ENCODE data around the gene RGS7BP.

The RGS7BP gene

DNA sequence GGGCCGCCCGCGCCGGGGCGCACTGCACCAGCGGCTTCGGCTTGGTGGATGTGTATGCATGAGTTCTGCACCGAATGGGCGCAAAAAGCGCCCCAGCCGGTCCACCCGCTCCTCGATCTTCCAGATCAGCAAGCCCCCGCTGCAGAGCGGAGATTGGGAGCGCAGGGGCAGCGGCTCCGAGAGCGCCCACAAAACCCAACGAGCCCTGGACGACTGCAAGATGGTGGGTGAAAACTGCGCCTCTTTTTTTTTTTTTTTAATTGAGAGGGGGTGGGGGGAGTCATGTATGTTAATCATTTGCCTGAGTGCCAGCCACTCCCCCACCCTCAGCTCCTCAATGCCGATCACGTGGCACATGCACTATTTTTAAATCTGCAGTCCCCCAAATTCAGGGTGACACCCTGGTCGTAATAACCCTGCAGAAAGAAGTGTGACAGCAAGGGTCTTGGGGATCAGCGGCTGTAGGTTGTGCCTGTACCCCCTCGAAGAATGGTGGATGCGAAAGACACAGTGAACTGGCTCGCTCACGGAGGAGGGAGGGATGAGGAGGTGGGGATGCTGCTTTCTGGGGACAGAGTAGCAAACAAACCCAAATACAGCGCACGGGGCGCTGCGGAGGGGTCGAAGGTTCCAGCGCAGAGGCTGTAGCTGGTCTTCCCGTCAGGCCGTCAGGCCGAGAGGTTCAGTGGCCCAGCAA, 900 bp downstream of the RGS7BP start:
- no peak overlapping the region for H3K4me3 ChIP-seq (replicated peaks; ENCODE audit: insufficient read depth, low read length)
- H3K27ac ChIP-seq (replicated peaks): no peak overlapping the region
- no peak for TF ChIP-seq GABPA (IDR thresholded peaks at IDR 0.05; ENCODE audit: low read depth)
- no peak for TF ChIP-seq SPI1 (IDR thresholded peaks at IDR 0.05; ENCODE audit: borderline replicate concordance, low read depth)
- no peak for DNase-seq (ENCODE audit: low read depth in 1 of 2, low spot score in 1 of 2)
- H3K27me3 ChIP-seq (ENCODE audit: insufficient read depth, poor library complexity, severe bottlenecking): no peaks in the 10 kb centered on the region

DNA sequence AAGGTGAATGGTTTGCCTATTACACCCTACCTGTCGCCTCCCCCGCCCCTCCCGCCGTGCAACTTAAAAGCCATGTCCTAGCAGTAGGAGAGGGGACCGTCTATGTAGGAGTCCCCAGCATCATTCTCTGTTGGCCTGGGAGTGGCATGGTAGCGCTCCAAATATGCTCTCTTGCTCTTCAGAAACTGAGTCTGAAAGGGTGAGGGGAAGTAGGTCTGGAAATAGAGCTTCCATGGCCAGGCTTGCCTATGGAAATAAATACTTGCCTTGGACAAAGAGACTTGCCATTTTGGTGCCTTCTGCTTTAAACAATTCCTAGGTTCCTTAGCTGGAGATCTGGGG, 1.4 kb downstream of the RGS7BP start:
- Histone ChIP-seq H3K27ac (replicated peaks) (no peak overlapping the region), H3K27me3 (ENCODE audit: insufficient read depth, poor library complexity, severe bottlenecking) (no peaks in the 10 kb centered on the region), H3K4me3 (replicated peaks; ENCODE audit: insufficient read depth, low read length) (no peak overlapping the region)
- TF ChIP-seq GABPA (IDR thresholded peaks at IDR 0.05; ENCODE audit: low read depth): no peak
- TF ChIP-seq POLR2AphosphoS5 (IDR thresholded peaks at IDR 0.05; ENCODE audit: low read depth): no peak
- TF ChIP-seq CTCF (IDR thresholded peaks at IDR 0.05; ENCODE audit: insufficient read depth, low read length): no peak
- TF ChIP-seq, protein P1, sequence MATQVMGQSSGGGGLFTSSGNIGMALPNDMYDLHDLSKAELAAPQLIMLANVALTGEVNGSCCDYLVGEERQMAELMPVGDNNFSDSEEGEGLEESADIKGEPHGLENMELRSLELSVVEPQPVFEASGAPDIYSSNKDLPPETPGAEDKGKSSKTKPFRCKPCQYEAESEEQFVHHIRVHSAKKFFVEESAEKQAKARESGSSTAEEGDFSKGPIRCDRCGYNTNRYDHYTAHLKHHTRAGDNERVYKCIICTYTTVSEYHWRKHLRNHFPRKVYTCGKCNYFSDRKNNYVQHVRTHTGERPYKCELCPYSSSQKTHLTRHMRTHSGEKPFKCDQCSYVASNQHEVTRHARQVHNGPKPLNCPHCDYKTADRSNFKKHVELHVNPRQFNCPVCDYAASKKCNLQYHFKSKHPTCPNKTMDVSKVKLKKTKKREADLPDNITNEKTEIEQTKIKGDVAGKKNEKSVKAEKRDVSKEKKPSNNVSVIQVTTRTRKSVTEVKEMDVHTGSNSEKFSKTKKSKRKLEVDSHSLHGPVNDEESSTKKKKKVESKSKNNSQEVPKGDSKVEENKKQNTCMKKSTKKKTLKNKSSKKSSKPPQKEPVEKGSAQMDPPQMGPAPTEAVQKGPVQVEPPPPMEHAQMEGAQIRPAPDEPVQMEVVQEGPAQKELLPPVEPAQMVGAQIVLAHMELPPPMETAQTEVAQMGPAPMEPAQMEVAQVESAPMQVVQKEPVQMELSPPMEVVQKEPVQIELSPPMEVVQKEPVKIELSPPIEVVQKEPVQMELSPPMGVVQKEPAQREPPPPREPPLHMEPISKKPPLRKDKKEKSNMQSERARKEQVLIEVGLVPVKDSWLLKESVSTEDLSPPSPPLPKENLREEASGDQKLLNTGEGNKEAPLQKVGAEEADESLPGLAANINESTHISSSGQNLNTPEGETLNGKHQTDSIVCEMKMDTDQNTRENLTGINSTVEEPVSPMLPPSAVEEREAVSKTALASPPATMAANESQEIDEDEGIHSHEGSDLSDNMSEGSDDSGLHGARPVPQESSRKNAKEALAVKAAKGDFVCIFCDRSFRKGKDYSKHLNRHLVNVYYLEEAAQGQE (IDR thresholded peaks at IDR 0.05; ENCODE audit: insufficient replicate concordance, low read depth): no peak
- TF ChIP-seq SPI1 (IDR thresholded peaks at IDR 0.05; ENCODE audit: borderline replicate concordance, low read depth): no peak
- DNase-seq (ENCODE audit: low read depth in 1 of 2, low spot score in 1 of 2): no peak

DNA sequence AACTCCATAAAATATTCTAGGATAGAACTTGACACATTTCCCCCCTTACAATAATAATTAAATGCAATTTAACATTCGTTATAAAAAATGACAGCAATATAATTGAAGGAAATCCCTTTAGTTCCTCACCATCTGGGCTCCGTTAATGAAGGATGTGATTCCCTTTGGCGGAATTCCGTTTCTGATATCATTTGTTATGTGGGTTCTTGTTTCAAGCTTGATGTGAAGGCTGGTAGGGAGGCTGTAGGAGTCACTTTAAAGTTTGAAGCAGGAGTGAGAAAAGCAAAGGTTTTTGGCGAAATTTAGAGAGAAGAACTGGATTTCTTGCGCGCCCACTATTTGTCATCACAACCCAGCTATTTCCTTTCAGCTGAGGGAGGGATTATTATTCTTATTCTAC, 4.0 kb downstream of the RGS7BP start:
- TF ChIP-seq CTCF (IDR thresholded peaks at IDR 0.05; ENCODE audit: insufficient read depth, low read length): no peak
- no peak for TF ChIP-seq GABPA (IDR thresholded peaks at IDR 0.05; ENCODE audit: low read depth)
- TF ChIP-seq POLR2AphosphoS5 (IDR thresholded peaks at IDR 0.05; ENCODE audit: low read depth): no peak
- no peak for TF ChIP-seq SPI1 (IDR thresholded peaks at IDR 0.05; ENCODE audit: borderline replicate concordance, low read depth)
- TF ChIP-seq, protein P1 (IDR thresholded peaks at IDR 0.05; ENCODE audit: insufficient replicate concordance, low read depth): no peak
- Histone ChIP-seq H3K27ac (replicated peaks) (no peak overlapping the region), H3K4me3 (replicated peaks; ENCODE audit: insufficient read depth, low read length) (no peak overlapping the region), H3K27me3 (ENCODE audit: insufficient read depth, poor library complexity, severe bottlenecking) (no peaks in the 10 kb centered on the region)
- DNase-seq (ENCODE audit: low read depth in 1 of 2, low spot score in 1 of 2): no peak

DNA sequence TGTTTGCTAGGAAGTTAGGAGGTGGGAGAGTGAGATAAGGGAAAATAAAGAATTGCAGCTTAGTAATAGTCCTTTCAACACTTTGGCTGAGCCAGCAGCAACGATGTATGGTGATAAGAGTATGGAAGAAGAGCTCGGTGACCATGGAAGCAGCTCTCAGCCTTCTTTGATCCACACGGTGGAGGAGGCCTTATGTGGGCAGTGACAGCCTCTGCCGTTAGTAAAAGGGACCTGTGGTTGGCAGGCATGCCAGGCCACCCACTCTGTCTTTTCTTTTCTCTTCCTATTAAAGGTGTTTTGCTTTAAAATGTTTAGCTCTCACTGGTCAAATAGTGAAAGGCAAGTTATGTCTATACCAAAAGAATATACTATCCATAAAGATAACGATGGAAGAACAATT, 7.7 kb downstream of the RGS7BP start:
- no peak overlapping the region for H3K4me3 ChIP-seq (replicated peaks; ENCODE audit: insufficient read depth, low read length)
- no peak for TF ChIP-seq GABPA (IDR thresholded peaks at IDR 0.05; ENCODE audit: low read depth)
- no peak for TF ChIP-seq CTCF (IDR thresholded peaks at IDR 0.05; ENCODE audit: insufficient read depth, low read length)
- TF ChIP-seq SPI1 (IDR thresholded peaks at IDR 0.05; ENCODE audit: borderline replicate concordance, low read depth): no peak

More for the DNA sequence above, 7.7 kb downstream of the RGS7BP start:
- Histone ChIP-seq H3K27ac (replicated peaks) (no peak overlapping the region), H3K27me3 (ENCODE audit: insufficient read depth, poor library complexity, severe bottlenecking) (no peaks in the 10 kb centered on the region)
- DNase-seq (ENCODE audit: low read depth in 1 of 2, low spot score in 1 of 2): no peak
